ENCODE data around the gene CERK. TPM values are rescaled to one million over a fixed set of nuclear protein-coding genes. Genes with fewer than 3 reads are reported as not detected.
A peak's percentile ranks its signal among the peaks of the same experiment; 100 is the strongest.

The CERK gene
- total and polyA plus RNA-seq, 2 of the 13 experiments (the other 11 are each of a cell fraction or from before 2014, with no cell fraction given): 40.3 to 41.9 TPM

- no peak for TF ChIP-seq ZUFSP (CRISPR knock-in tag; IDR thresholded peaks at IDR 0.05; ENCODE audit: borderline replicate concordance)
- TF ChIP-seq HCFC1 (IDR thresholded peaks at IDR 0.05; ENCODE audit: low read depth, low read length): no peak
- peak; percentile 61; the same call in 1 of the 2 replicates for TF ChIP-seq ZNF609 (CRISPR knock-in tag; IDR thresholded peaks at IDR 0.05; ENCODE audit: borderline replicate concordance)
- TF ChIP-seq ZNF577 (CRISPR knock-in tag; IDR thresholded peaks at IDR 0.05; ENCODE audit: borderline replicate concordance, low read depth): no peak
- no peak for TF ChIP-seq ZNF230 (CRISPR knock-in tag; IDR thresholded peaks at IDR 0.05)
- no peak for TF ChIP-seq ZNF564 (CRISPR knock-in tag; IDR thresholded peaks at IDR 0.05)
- no peak for TF ChIP-seq ZNF841 (CRISPR knock-in tag; IDR thresholded peaks at IDR 0.05; ENCODE audit: borderline replicate concordance)
- TF ChIP-seq AKAP8 (CRISPR knock-in tag; IDR thresholded peaks at IDR 0.05): no peak
- no peak for TF ChIP-seq PRDM4 (CRISPR knock-in tag; IDR thresholded peaks at IDR 0.05; ENCODE audit: borderline replicate concordance)
- TF ChIP-seq TOE1 (CRISPR knock-in tag; IDR thresholded peaks at IDR 0.05): no peak
- peak; percentile 71 for TF ChIP-seq PHF21A (CRISPR knock-in tag; IDR thresholded peaks at IDR 0.05)
- TF ChIP-seq ZNF569 (CRISPR knock-in tag; IDR thresholded peaks at IDR 0.05; ENCODE audit: borderline replicate concordance): no peak
- TF ChIP-seq BHLHE40 (IDR thresholded peaks at IDR 0.05; ENCODE audit: low read length): 0 out of 2 replicates have a peak, but pooled peaks have one; percentile 26
- no peak for TF ChIP-seq ZIK1 (CRISPR knock-in tag; IDR thresholded peaks at IDR 0.05; ENCODE audit: borderline replicate concordance, low read depth)
- 0 out of 2 replicates have a peak, but pooled peaks have one; percentile 20 for TF ChIP-seq ISL2 (CRISPR knock-in tag; IDR thresholded peaks at IDR 0.05)
- peak; percentile 36; the same call in 1 of the 2 replicates for TF ChIP-seq IRF2 (CRISPR knock-in tag; IDR thresholded peaks at IDR 0.05)
- TF ChIP-seq CAMTA2 (CRISPR knock-in tag; IDR thresholded peaks at IDR 0.05; ENCODE audit: borderline replicate concordance): 0 out of 2 replicates have a peak, but pooled peaks have one; percentile 61
- TF ChIP-seq RARG (CRISPR knock-in tag; IDR thresholded peaks at IDR 0.05; ENCODE audit: low read depth): no peak
- no peak for TF ChIP-seq ZNF317 (CRISPR knock-in tag; IDR thresholded peaks at IDR 0.05)
- TF ChIP-seq ZFP1 (CRISPR knock-in tag; IDR thresholded peaks at IDR 0.05): 0 out of 2 replicates have a peak, but pooled peaks have one; percentile 59
- TF ChIP-seq PTBP1 (IDR thresholded peaks at IDR 0.05; ENCODE audit: low read depth, low read length, poor library complexity, severe bottlenecking): no peak
These were observed 85.8 kb downstream of the CERK start (continued) for GRCh38 chr22:46652081-46652846.

Measured in HepG2 (cell line).